Trophoblast cell (in vitro differentiated cells and primary cell): ENCODE results near the gene S100A8.
A peak's percentile ranks its signal among the peaks of the same experiment; 100 is the strongest.

Experiments
- DNase-seq, 2 donors: peaks; one replicate each; pipeline ENCODE4 v3.0.0-alpha.2; 2016
- H2AFZ ChIP-seq: 2 replicates; pipeline ENCODE4 v1.6.1; 2013; ENCODE audit warnings: low read length, moderate library complexity, mild to moderate bottlenecking; ENCODE audit not compliant: insufficient read depth, poor library complexity
- H2AK5ac ChIP-seq: 2 replicates; pipeline ENCODE4 v1.6.1; 2013; ENCODE audit warnings: mild to moderate bottlenecking, low read length
- H2BK120ac ChIP-seq: 2 replicates; pipeline ENCODE4 v1.6.1; 2013; ENCODE audit warnings: low read length, mild to moderate bottlenecking, moderate library complexity; ENCODE audit not compliant: insufficient read depth, poor library complexity
- H2BK12ac ChIP-seq: 2 replicates; pipeline ENCODE4 v1.6.1; 2013; ENCODE audit warnings: mild to moderate bottlenecking, low read length, moderate library complexity
- H2BK5ac ChIP-seq: 2 replicates; pipeline ENCODE4 v1.6.1; 2013; ENCODE audit warnings: low read length, low read depth, moderate library complexity, mild to moderate bottlenecking; ENCODE audit not compliant: poor library complexity
- H3K14ac ChIP-seq: 2 replicates; pipeline ENCODE4 v1.6.1; 2013; ENCODE audit warnings: mild to moderate bottlenecking, low read length
- H3K18ac ChIP-seq: 2 replicates; pipeline ENCODE4 v1.6.1; 2013; ENCODE audit warnings: mild to moderate bottlenecking, low read length
- H3K23ac ChIP-seq: 2 replicates; pipeline ENCODE4 v1.6.1; 2013; ENCODE audit warnings: low read length
- H3K27ac ChIP-seq: 2 replicates; pipeline ENCODE4 v1.5.1; 2013; ENCODE audit warnings: low read depth, mild to moderate bottlenecking, inconsistent platforms, low read length, moderate library complexity
- H3K27me3 ChIP-seq: 2 replicates; pipeline ENCODE4 v1.6.1; 2013; ENCODE audit warnings: inconsistent platforms, mild to moderate bottlenecking, low read length, moderate library complexity; ENCODE audit not compliant: insufficient read depth
- H3K36me3 ChIP-seq, 2 experiments: 1 replicate in 1 of 2; 2 replicates in 1 of 2; pipeline ENCODE4 v1.6.1; 2013; ENCODE audit warnings: low read length in 2 of 2, mild to moderate bottlenecking in 2 of 2, moderate library complexity in 1 of 2; ENCODE audit not compliant: insufficient read depth in 2 of 2, control insufficient read depth in 1 of 2
- H3K4ac ChIP-seq: 2 replicates; pipeline ENCODE4 v1.6.1; 2013; ENCODE audit warnings: low read depth, mild to moderate bottlenecking, low read length, moderate library complexity
- H3K4me1 ChIP-seq, 2 experiments: 1 replicate in 1 of 2; 2 replicates in 1 of 2; pipeline ENCODE4 v1.6.1; 2013; ENCODE audit warnings: low read length in 2 of 2, mild to moderate bottlenecking in 2 of 2, moderate library complexity in 1 of 2; ENCODE audit not compliant: insufficient read depth in 2 of 2, control insufficient read depth in 1 of 2
- H3K4me2 ChIP-seq: 2 replicates; pipeline ENCODE4 v1.6.1; 2013; ENCODE audit warnings: inconsistent platforms, mild to moderate bottlenecking, low read length, moderate library complexity
- H3K4me3 ChIP-seq: 2 replicates; pipeline ENCODE4 v1.5.1; 2013; ENCODE audit warnings: mild to moderate bottlenecking, low read depth, low read length, inconsistent platforms
- H3K79me1 ChIP-seq: one replicate; pipeline ENCODE4 v1.6.1; 2013; ENCODE audit warnings: low read length
- H3K79me2 ChIP-seq: 2 replicates; pipeline ENCODE4 v1.6.1; 2013; ENCODE audit warnings: low read length, mild to moderate bottlenecking; ENCODE audit not compliant: control insufficient read depth, insufficient read depth, poor library complexity
- H3K9ac ChIP-seq: 2 replicates; pipeline ENCODE4 v1.6.1; 2013; ENCODE audit warnings: mild to moderate bottlenecking, low read length
- H3K9me3 ChIP-seq: 2 replicates; pipeline ENCODE4 v1.6.1; 2013; ENCODE audit warnings: low read depth, mild to moderate bottlenecking, control low read depth, inconsistent platforms, low read length; ENCODE audit not compliant: insufficient read depth
- H4K12ac ChIP-seq: 2 replicates; pipeline ENCODE4 v1.6.1; 2013; ENCODE audit warnings: low read depth, mild to moderate bottlenecking, low read length, moderate library complexity
- H4K8ac ChIP-seq: 2 replicates; pipeline ENCODE4 v1.6.1; 2013; ENCODE audit warnings: low read depth, mild to moderate bottlenecking, low read length, moderate library complexity
- H4K91ac ChIP-seq: one replicate; pipeline ENCODE4 v1.6.1; 2013; ENCODE audit warnings: low read depth, mild to moderate bottlenecking, low read length, moderate library complexity
- WGBS: extraction: QIAGEN DNeasy Blood & Tissue Kit; methylation state at CpG from one replicate; pipeline ENCODE4 v1.1.7; 2013; ENCODE audit warnings: missing lambda C conversion rate; ENCODE audit not compliant: insufficient read length, insufficient coverage; ENCODE audit errors: extremely low coverage; 5-methylcytosine and 5-hydroxymethylcytosine counted together

The S100A8 gene

DNA sequence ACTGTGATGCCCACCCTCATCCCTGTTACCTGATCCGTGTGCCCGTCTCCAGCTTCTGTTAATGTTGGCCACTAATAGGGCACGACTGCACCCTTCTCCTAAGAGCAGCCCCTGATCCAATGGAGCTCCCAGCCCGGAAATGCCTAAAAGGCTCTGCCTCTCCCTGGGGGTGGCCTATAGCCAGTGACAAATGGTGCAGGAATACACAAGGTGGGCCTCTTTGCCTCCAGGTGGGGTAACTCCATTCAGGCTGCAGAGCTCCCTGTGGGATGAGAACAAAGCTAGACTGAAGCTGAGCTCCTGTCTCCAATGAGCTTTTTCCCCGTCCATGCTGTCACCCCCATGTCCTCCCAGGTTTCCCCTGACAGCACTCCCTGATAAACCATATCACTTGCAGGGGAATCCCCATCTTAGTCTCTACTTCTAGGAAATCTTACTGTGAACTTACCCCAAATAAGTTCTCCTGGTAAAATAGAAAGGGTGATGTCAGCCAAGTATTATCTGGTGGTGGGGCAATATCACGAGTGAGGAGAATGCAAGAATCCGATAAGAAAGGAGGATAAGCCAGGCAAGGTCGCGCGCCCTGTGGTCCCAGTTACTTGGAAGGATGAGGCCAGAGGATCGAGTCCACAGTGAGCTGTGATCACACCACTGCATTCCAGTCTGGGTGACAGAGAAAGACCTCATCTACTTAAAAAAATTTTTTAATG is 44.0 kb upstream of the S100A8 start:
- no CpG with 5 or more reads among the region's 11 CpGs for WGBS
- H2BK5ac ChIP-seq = no peak overlapping the region
- no peaks in the 10 kb centered on the region for H3K4me1 ChIP-seq
- no peak overlapping the region for H3K9ac ChIP-seq
- no peaks in the 10 kb centered on the region for H3K79me2 ChIP-seq
- H3K9me3 ChIP-seq = peaks cover 5% of the 10 kb centered on the region
- H3K4ac ChIP-seq = no peak overlapping the region
- H2AK5ac ChIP-seq = no peak overlapping the region
- H3K79me1 ChIP-seq = no peaks in the 10 kb centered on the region
- peak; percentile 8 to 35 for DNase-seq
- H4K8ac ChIP-seq = no peak overlapping the region
- H3K14ac ChIP-seq = no peak overlapping the region
- no peak overlapping the region for H3K27ac ChIP-seq
- H3K27me3 ChIP-seq = no peaks in the 10 kb centered on the region
- no peak overlapping the region for H4K91ac ChIP-seq
- H3K4me3 ChIP-seq = no peak overlapping the region
- H4K12ac ChIP-seq = no peak overlapping the region
- H3K18ac ChIP-seq = no peak overlapping the region
- H3K4me2 ChIP-seq = no peak overlapping the region
- H2BK120ac ChIP-seq = no peak overlapping the region
- no peaks in the 10 kb centered on the region for H3K36me3 ChIP-seq
- H2BK12ac ChIP-seq = no peak overlapping the region
- H3K23ac ChIP-seq = no peak overlapping the region
- H2AFZ ChIP-seq = no peak overlapping the region

DNA sequence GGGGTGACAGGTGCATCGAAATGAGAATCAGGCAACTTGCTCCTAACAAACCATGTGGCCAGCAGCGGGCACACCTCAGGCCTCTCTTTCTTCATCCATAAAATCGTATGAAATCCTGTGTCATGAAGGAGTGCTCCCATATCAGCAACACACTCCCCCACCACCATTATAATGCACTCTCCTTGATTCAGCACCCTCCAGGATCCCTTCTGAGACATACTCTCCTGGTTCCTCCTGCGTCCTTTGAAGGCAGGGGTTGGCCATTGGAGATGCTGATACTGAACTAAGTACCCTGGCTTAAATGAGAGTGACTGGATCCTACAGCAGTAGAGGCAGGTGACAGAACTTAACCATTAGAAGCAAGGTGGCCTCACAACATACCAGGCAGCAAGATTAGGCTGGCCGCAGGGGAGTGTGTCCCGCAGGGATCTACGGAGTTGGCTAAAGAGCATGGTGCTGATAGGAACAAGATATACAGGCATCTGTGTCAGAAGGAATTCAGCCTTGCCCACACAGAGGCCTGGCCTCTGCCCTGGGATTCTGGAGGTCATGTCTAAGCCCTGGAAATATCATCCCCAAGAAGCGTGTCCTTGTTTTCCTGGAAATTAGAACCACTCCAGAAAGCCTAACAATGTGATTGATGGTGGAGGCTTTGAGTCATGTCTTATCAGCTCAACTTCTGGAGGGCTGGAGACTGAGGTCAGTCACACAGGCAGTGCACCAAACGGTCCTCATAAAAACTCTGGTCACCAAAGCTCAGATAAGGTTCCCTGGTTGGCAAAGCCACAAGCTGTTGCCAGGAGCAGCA is 42.2 kb upstream of the S100A8 start:
- Histone ChIP-seq H3K14ac (no peak overlapping the region), H3K27ac (no peak overlapping the region), H2BK5ac (no peak overlapping the region), H3K27me3 (no peaks in the 10 kb centered on the region), H3K4me3 (no peak overlapping the region), H2BK12ac (no peak overlapping the region), H4K12ac (no peak overlapping the region), H4K8ac (no peak overlapping the region), H3K36me3 (no peaks in the 10 kb centered on the region), H3K4ac (no peak overlapping the region), H3K9ac (no peak overlapping the region), H3K4me2 (no peak overlapping the region), H4K91ac (no peak overlapping the region), H2AK5ac (no peak overlapping the region), H3K79me1 (no peaks in the 10 kb centered on the region), H3K23ac (no peak overlapping the region), H3K9me3 (peaks cover 5% of the 10 kb centered on the region), H2AFZ (no peak overlapping the region), H3K79me2 (no peaks in the 10 kb centered on the region), H3K4me1 (no peaks in the 10 kb centered on the region), H3K18ac (no peak overlapping the region), H2BK120ac (no peak overlapping the region)
- WGBS = no CpG with 5 or more reads among the region's 9 CpGs
- DNase-seq = peak; percentile 80 to 85

DNA sequence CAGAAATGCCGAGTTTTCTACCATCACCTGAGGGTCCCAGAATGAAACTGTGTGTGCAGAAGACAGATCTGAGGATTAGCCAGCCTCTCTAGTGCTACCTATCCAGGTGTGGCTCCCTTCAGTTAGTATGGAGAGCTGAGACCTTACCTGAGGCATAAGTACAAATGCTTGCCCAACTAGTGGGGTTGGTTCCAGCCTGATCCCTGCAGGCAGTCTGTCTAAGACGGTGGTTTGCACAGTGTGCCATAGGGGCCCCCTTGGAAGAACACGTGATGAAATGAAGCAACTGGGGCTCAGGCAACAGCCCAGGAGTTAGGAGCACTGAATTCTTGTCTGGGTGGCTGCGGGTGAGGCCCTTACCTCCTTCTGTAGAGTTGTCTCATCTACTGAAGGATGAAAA is 41.1 kb upstream of the S100A8 start:
- H3K9ac ChIP-seq = no peak overlapping the region
- no peaks in the 10 kb centered on the region for H3K79me2 ChIP-seq
- H4K91ac ChIP-seq = no peak overlapping the region

DNA sequence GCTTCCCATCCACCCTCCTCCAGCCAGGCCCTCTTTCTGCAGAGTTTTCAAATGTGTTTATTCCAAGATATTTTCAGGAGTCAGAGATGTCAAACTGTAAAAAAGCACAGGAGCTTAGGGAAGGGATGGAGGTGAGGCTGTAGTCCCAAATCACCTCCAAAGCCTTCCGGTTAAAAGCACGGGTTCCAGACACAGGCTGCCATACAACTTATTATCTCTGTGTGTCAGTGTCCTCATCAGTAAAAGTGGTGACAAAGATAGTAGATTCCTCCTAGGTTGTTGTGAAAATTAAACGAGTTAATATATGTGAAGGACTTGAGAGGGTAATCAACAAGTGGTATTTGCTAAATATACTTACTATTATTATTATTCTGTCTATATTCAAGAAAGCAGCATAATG is 40.6 kb upstream of the S100A8 start:
- H3K4me3 ChIP-seq = no peak overlapping the region
- H3K4me2 ChIP-seq = no peak overlapping the region
- no peaks in the 10 kb centered on the region for H3K79me2 ChIP-seq
- no peak overlapping the region for H2BK120ac ChIP-seq
- peaks cover 5% of the 10 kb centered on the region for H3K9me3 ChIP-seq
- no peak for DNase-seq
- H2BK5ac ChIP-seq = no peak overlapping the region
- no peaks in the 10 kb centered on the region for H3K4me1 ChIP-seq
- no peaks in the 10 kb centered on the region for H3K27me3 ChIP-seq
- H3K9ac ChIP-seq = no peak overlapping the region
- no peak overlapping the region for H2BK12ac ChIP-seq
- no peak overlapping the region for H4K8ac ChIP-seq
- H3K79me1 ChIP-seq = no peaks in the 10 kb centered on the region
- H2AK5ac ChIP-seq = no peak overlapping the region
- no peak overlapping the region for H2AFZ ChIP-seq
- no peak overlapping the region for H3K18ac ChIP-seq
- H4K91ac ChIP-seq = no peak overlapping the region
- WGBS = no CpG with 5 or more reads among the region's 3 CpGs
- no peak overlapping the region for H3K14ac ChIP-seq
- no peak overlapping the region for H3K23ac ChIP-seq
- no peak overlapping the region for H4K12ac ChIP-seq
- H3K4ac ChIP-seq = no peak overlapping the region
- no peaks in the 10 kb centered on the region for H3K36me3 ChIP-seq
- no peak overlapping the region for H3K27ac ChIP-seq

More for the DNA sequence above, 41.1 kb upstream of the S100A8 start:
- DNase-seq = no peak
- no peak overlapping the region for H3K18ac ChIP-seq
- H4K8ac ChIP-seq = no peak overlapping the region
- no peak overlapping the region for H3K4me2 ChIP-seq
- H2AK5ac ChIP-seq = no peak overlapping the region
- H3K14ac ChIP-seq = no peak overlapping the region
- H2BK5ac ChIP-seq = no peak overlapping the region
- H3K23ac ChIP-seq = no peak overlapping the region
- no peak overlapping the region for H3K4me3 ChIP-seq
- no peaks in the 10 kb centered on the region for H3K79me1 ChIP-seq
- no peaks in the 10 kb centered on the region for H3K27me3 ChIP-seq
- WGBS = no CpG with 5 or more reads among the region's 4 CpGs
- H3K4ac ChIP-seq = no peak overlapping the region
- H2BK12ac ChIP-seq = no peak overlapping the region
- H3K36me3 ChIP-seq = no peaks in the 10 kb centered on the region
- H3K4me1 ChIP-seq = no peaks in the 10 kb centered on the region
- H2BK120ac ChIP-seq = no peak overlapping the region
- H4K12ac ChIP-seq = no peak overlapping the region
- no peak overlapping the region for H3K27ac ChIP-seq
- no peak overlapping the region for H2AFZ ChIP-seq
- H3K9me3 ChIP-seq = peaks cover 5% of the 10 kb centered on the region
